Measurements from ENCODE around the gene FAIM2. TPM values are rescaled to one million over a fixed set of nuclear protein-coding genes. Genes with fewer than 3 reads are reported as not detected.

FAIM2 gene
- total and polyA plus RNA-seq, 9 of the 15 experiments (the other 6 are each of a cell fraction or from before 2014, with no cell fraction given): 0.01 to 0.10 TPM; not detected in 7

GRCh38 chr12:49945394-49946080 lies 41.8 kb upstream of the FAIM2 start (continued):
- TF ChIP-seq ZNF609 (CRISPR knock-in tag; IDR thresholded peaks at IDR 0.05; ENCODE audit: borderline replicate concordance) (no peak), ZNF445 (CRISPR knock-in tag; IDR thresholded peaks at IDR 0.05; ENCODE audit: low read depth) (no peak), MEF2A (IDR thresholded peaks at IDR 0.05; ENCODE audit: control insufficient read depth, low read depth, low read length) (no peak), CREM (IDR thresholded peaks at IDR 0.05; ENCODE audit: low read depth) (peak; percentile 85), ZBTB1 (CRISPR knock-in tag; IDR thresholded peaks at IDR 0.05; ENCODE audit: borderline replicate concordance, low read depth) (no peak), SAFB (IDR thresholded peaks at IDR 0.05; ENCODE audit: borderline replicate concordance, low read depth, low read length) (no peak), ZNF24 (IDR thresholded peaks at IDR 0.05) (0 out of 2 replicates have a peak, but pooled peaks have one; percentile 38), KLF13 (tag; IDR thresholded peaks at IDR 0.05; ENCODE audit: borderline replicate concordance, low read depth) (no peak), NBN (IDR thresholded peaks at IDR 0.05; ENCODE audit: low read depth) (peak; percentile 90), ATF3 (IDR thresholded peaks at IDR 0.05) (peak; percentile 71), ATF3 (CRISPR knock-in tag; conservative IDR thresholded peaks at IDR 0.05) (0 out of 2 replicates have a peak, but pooled peaks have one; percentile 35), FOXP1 (CRISPR knock-in tag; IDR thresholded peaks at IDR 0.05) (no peak), KAT8 (IDR thresholded peaks at IDR 0.05; ENCODE audit: low read depth) (no peak), ZBTB2 (IDR thresholded peaks at IDR 0.05) (peak; percentile 45; the same call in 1 of the 2 replicates)
